ENCODE measurements around the gene SERP2.

The SERP2 gene

DNA sequence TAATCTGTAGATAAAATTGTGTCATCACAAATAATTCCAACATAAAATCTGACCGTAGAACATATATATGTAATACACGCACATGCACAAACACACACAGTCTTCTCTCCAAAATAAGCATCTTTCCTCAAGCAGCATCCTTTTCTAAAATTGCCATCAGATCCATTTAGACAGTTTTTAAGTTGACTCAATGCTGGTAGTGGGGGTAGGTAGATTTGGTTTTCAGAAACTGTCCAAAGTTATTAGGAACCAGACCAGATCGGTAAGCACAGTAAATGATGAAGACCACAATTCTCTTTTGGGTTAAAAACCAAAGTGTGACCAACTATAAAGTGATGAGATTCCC, 64.6 kb downstream of the SERP2 start:
- Histone ChIP-seq H3K27me3 (ENCODE audit: low read depth, low read length) (no peaks in the 10 kb centered on the region), H3K4me1 (ENCODE audit: control insufficient read depth in 1 of 2, insufficient read depth in 2 of 2, low read length in 2 of 2) (peaks cover 6 to 20% of the 10 kb centered on the region in 2 donors), H3K36me3 (ENCODE audit: control insufficient read depth in 1 of 2, insufficient read depth in 2 of 2, low read length in 2 of 2) (peaks cover 15 to 21% of the 10 kb centered on the region in 2 donors), H3K4me3 (ENCODE audit: low read depth in 1 of 2, low read length in 2 of 2) (no peak overlapping the region), H3K9me3 (ENCODE audit: control insufficient read depth in 1 of 2, low read length in 2 of 2) (no peaks in the 10 kb centered on the region), H3K27ac (ENCODE audit: low read length) (no peak overlapping the region)

DNA sequence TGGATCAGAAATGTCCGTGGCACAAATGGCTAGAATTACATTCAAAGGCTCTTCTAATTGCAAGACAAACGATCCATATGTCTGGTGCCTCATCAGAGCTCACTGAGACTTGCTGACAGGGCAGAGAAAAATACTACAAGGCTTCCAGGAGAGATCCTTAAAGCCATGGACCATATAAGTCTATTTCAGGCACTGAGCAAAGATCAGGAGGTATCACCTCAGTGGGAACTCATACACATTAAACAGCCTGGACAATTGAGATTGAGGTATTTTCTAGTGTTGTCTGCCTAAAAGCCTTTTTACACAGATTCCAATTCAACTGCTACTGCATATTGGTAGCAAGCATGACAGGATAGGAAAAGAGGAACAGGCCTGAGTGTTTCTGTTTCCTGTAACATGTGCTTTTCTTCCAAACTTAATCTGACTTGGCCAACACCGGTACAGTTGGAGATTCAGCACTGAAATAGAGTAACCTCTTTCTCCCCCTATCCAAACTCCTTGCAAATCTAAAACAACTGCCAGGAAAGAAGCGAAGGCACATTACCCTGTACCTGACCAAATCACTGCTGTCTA, 65.9 kb downstream of the SERP2 start:
- Histone ChIP-seq H3K27ac (ENCODE audit: low read length) (no peak overlapping the region), H3K4me1 (ENCODE audit: control insufficient read depth in 1 of 2, insufficient read depth in 2 of 2, low read length in 2 of 2) (peaks cover 6 to 7% of the 10 kb centered on the region in 2 donors), H3K4me3 (ENCODE audit: low read depth in 1 of 2, low read length in 2 of 2) (no peak overlapping the region), H3K9me3 (ENCODE audit: control insufficient read depth in 1 of 2, low read length in 2 of 2) (no peaks in the 10 kb centered on the region), H3K36me3 (ENCODE audit: control insufficient read depth in 1 of 2, insufficient read depth in 2 of 2, low read length in 2 of 2) (peaks cover 2 to 8% of the 10 kb centered on the region in 2 donors), H3K27me3 (ENCODE audit: low read depth, low read length) (no peaks in the 10 kb centered on the region)

DNA sequence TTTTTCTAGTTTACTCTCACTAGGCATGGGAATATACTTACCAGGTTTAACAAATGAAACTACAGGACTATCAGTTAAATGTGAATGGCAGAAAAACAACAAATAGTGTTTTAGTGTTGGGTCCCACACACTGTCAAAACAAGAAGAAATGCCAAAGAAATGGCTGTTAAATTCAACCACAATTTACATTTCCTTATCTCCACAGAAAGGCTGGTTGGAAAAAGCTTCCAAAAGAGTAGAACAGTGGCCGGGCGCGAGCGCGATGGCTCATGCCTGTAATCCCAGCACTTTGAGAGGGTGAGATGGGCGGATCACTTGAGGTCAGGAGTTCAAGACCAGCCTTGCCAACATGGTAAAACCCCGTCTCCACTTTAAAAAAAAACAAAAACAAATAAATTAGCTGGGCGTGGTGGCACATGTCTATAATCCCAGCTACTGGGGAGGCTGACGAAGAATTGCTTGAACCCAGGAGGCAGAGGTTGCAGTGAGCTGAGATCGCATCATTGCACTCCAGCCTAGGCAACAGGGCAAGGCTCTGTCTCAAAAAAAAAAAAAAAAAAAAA, 66.5 kb downstream of the SERP2 start:
- no peaks in the 10 kb centered on the region for H3K9me3 ChIP-seq (ENCODE audit: control insufficient read depth in 1 of 2, low read length in 2 of 2)
- H3K27me3 ChIP-seq (ENCODE audit: low read depth, low read length): no peaks in the 10 kb centered on the region
- H3K4me1 ChIP-seq (ENCODE audit: control insufficient read depth in 1 of 2, insufficient read depth in 2 of 2, low read length in 2 of 2): peaks cover 6% of the 10 kb centered on the region in 2 donors
- H3K36me3 ChIP-seq (ENCODE audit: control insufficient read depth in 1 of 2, insufficient read depth in 2 of 2, low read length in 2 of 2): peaks cover 0 to 4% of the 10 kb centered on the region in 2 donors
- H3K4me3 ChIP-seq (ENCODE audit: low read depth in 1 of 2, low read length in 2 of 2): no peak overlapping the region
- no peak overlapping the region for H3K27ac ChIP-seq (ENCODE audit: low read length)
